IMR-90 (cell line): ENCODE results near the gene GOLT1A.

Experiments
- BHLHE40 ChIP-seq: fragments of 150-350 bp; IDR thresholded peaks from 2 replicates; pipeline ENCODE4 v1.6.1; 2016; ENCODE audit warnings: mild to moderate bottlenecking, low read depth, low read length
- CEBPB ChIP-seq: IDR thresholded peaks from 2 replicates; pipeline ENCODE4 v1.6.1; 2012; ENCODE audit warnings: low read depth, low read length, improper control_type of control experiment
- CHD1 ChIP-seq: IDR thresholded peaks from 2 replicates; pipeline ENCODE4 v1.6.1; 2012; ENCODE audit warnings: low read depth, low read length, improper control_type of control experiment
- MAZ ChIP-seq: IDR thresholded peaks from 2 replicates; pipeline ENCODE4 v1.6.1; 2012; ENCODE audit warnings: low read depth, mild to moderate bottlenecking, low read length, improper control_type of control experiment, moderate library complexity, borderline replicate concordance
- MXI1 ChIP-seq: IDR thresholded peaks from 2 replicates; pipeline ENCODE4 v1.6.1; 2012; ENCODE audit warnings: low read depth, mild to moderate bottlenecking, low read length, moderate library complexity, borderline replicate concordance
- POLR2A ChIP-seq: IDR thresholded peaks from 2 replicates; pipeline ENCODE4 v1.6.1; 2012; ENCODE audit warnings: mild to moderate bottlenecking, low read depth, low read length
- RAD21 ChIP-seq: IDR thresholded peaks from 2 replicates; pipeline ENCODE4 v1.6.1; 2012; ENCODE audit warnings: low read length, improper control_type of control experiment
- RCOR1 ChIP-seq: IDR thresholded peaks from 2 replicates; pipeline ENCODE4 v1.6.1; 2012; ENCODE audit warnings: mild to moderate bottlenecking, low read length, improper control_type of control experiment; ENCODE audit not compliant: insufficient replicate concordance
- RFX5 ChIP-seq: IDR thresholded peaks from 2 replicates; pipeline ENCODE4 v1.8.0; 2012; ENCODE audit warnings: low read depth, mild to moderate bottlenecking, low read length, moderate library complexity
- SMC3 ChIP-seq: fragments of 150-350 bp; IDR thresholded peaks from 2 replicates; pipeline ENCODE4 v1.6.1; 2016; ENCODE audit warnings: low read depth, mild to moderate bottlenecking, antibody characterized with exemption, low read length, moderate library complexity
- USF2 ChIP-seq: fragments of 150-350 bp; IDR thresholded peaks from 2 replicates; pipeline ENCODE4 v1.6.1; 2017; ENCODE audit warnings: mild to moderate bottlenecking, antibody characterized with exemption, low read length, low read depth
- TF ChIP-seq, protein P1 (sequence below): conservative IDR thresholded peaks from 2 replicates; pipeline ENCODE4 v1.5.1; 2012; ENCODE audit warnings: mild to moderate bottlenecking, low read depth, low read length, improper control_type of control experiment

DNA sequence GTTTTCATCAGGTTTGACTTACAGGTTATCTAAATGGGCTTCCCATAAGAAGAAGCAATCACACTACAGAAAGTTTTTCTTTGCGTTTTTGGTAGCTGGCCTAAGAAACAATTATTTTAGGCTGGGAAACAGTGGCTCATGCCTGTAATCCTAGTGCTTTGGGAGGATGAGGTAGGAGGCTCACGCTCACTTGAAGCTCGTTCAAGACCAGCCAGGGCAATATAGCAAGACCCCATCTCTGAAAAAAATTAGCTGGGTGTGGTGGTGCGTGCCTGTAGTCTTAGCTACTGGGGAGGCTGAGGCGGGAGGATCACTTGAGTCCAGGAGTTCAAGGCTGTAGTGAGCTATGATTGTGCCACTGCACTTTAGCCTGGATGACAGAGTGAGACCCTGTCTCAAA lies 46.1 kb downstream of the GOLT1A start:
- TF ChIP-seq, protein P1, sequence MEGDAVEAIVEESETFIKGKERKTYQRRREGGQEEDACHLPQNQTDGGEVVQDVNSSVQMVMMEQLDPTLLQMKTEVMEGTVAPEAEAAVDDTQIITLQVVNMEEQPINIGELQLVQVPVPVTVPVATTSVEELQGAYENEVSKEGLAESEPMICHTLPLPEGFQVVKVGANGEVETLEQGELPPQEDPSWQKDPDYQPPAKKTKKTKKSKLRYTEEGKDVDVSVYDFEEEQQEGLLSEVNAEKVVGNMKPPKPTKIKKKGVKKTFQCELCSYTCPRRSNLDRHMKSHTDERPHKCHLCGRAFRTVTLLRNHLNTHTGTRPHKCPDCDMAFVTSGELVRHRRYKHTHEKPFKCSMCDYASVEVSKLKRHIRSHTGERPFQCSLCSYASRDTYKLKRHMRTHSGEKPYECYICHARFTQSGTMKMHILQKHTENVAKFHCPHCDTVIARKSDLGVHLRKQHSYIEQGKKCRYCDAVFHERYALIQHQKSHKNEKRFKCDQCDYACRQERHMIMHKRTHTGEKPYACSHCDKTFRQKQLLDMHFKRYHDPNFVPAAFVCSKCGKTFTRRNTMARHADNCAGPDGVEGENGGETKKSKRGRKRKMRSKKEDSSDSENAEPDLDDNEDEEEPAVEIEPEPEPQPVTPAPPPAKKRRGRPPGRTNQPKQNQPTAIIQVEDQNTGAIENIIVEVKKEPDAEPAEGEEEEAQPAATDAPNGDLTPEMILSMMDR = no peak
- no peak for TF ChIP-seq RCOR1
- TF ChIP-seq POLR2A = no peak
- TF ChIP-seq USF2 = no peak
- no peak for TF ChIP-seq SMC3
- no peak for TF ChIP-seq BHLHE40
- TF ChIP-seq RFX5 = no peak
- no peak for TF ChIP-seq RAD21
- TF ChIP-seq CEBPB = no peak
- no peak for TF ChIP-seq MAZ
- TF ChIP-seq CHD1 = no peak
- no peak for TF ChIP-seq MXI1
